ENCODE results near the gene DCAF8. TPM values are rescaled to one million over a fixed set of nuclear protein-coding genes. Genes with fewer than 3 reads are reported as not detected.

Gene DCAF8
- total RNA-seq, 1 experiment from 2014 or later: 98.1 TPM

DNA sequence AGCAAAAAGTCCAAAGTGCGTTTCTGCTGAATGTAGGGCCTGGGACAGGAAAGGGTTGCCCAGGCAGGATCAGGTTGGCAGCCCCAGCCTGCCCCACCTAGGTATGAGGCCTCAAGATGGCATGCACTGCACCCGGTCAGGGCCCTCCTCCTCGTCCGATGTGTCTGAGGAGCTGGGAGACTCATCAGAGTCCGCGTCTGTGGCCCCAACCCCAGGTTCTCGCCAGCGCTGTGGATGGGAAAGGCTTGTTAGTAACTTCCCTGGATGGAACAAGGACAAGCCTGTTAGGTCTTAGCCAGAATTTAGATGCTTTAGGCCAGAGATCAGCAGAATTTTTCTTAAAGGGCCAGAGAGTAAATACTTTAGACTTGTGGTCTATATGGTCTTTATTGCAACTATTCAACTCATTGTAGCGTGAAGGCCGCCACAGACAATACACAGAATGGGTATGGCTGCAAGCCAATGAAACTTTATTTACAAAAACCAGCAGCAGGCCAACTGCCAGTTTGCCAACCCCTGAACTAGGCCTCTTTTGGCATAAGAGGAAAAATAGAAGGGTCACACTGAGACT is 44.8 kb downstream of the DCAF8 start:
- no TSS peak for BruUV-seq (replicated peaks)

More for the DNA sequence above, 44.8 kb downstream of the DCAF8 start:
- no peak overlapping the region for H3K4me2 ChIP-seq (ENCODE audit: low read length)
- H3K36me3 ChIP-seq (ENCODE audit: control insufficient read depth in 1 of 2, insufficient read depth in 2 of 2, low read length in 2 of 2): peaks cover 56 to 67% of the 10 kb centered on the region in 2 experiments
- no peak overlapping the region for H3K4me3 ChIP-seq (replicated peaks in 1 of 2; ENCODE audit: low read depth in 1 of 2, low read length in 2 of 2)
- H3K27me3 ChIP-seq (ENCODE audit: insufficient read depth, low read length): no peaks in the 10 kb centered on the region
- H2AFZ ChIP-seq (ENCODE audit: low read depth, low read length, poor library complexity, severe bottlenecking): no peak overlapping the region
- RAD21 ChIA-PET (ENCODE audit: low non-redundant PET in 1 of 2, low total read pairs in 2 of 2, uncharacterized antibody in 2 of 2, unreplicated experiment in 2 of 2): no interaction called here
- no peaks in the 10 kb centered on the region for H3K4me1 ChIP-seq (ENCODE audit: control insufficient read depth in 1 of 2, insufficient read depth in 2 of 2, low read length in 2 of 2)
- H4K20me1 ChIP-seq (ENCODE audit: insufficient read depth): no peaks in the 10 kb centered on the region
- H3K9ac ChIP-seq (ENCODE audit: low read length): no peak overlapping the region
- no peak for TF ChIP-seq ZNF274 (IDR thresholded peaks at IDR 0.05; ENCODE audit: low read depth, low read length)
- no peak for TF ChIP-seq FOSL1 (IDR thresholded peaks at IDR 0.05; ENCODE audit: low read depth)
- TF ChIP-seq SIN3A (IDR thresholded peaks at IDR 0.05; ENCODE audit: low read depth): no peak
- TF ChIP-seq, protein P1, sequence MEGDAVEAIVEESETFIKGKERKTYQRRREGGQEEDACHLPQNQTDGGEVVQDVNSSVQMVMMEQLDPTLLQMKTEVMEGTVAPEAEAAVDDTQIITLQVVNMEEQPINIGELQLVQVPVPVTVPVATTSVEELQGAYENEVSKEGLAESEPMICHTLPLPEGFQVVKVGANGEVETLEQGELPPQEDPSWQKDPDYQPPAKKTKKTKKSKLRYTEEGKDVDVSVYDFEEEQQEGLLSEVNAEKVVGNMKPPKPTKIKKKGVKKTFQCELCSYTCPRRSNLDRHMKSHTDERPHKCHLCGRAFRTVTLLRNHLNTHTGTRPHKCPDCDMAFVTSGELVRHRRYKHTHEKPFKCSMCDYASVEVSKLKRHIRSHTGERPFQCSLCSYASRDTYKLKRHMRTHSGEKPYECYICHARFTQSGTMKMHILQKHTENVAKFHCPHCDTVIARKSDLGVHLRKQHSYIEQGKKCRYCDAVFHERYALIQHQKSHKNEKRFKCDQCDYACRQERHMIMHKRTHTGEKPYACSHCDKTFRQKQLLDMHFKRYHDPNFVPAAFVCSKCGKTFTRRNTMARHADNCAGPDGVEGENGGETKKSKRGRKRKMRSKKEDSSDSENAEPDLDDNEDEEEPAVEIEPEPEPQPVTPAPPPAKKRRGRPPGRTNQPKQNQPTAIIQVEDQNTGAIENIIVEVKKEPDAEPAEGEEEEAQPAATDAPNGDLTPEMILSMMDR (IDR thresholded peaks at IDR 0.05 in 2 of 3, conservative IDR thresholded peaks at IDR 0.05 in 1 of 3; ENCODE audit: borderline replicate concordance in 1 of 3, insufficient read depth in 1 of 3, low read depth in 2 of 3, low read length in 2 of 3): no peak
- no peak for TF ChIP-seq POLR2A (IDR thresholded peaks at IDR 0.05; ENCODE audit: borderline replicate concordance, extremely low read depth, insufficient read depth, insufficient read length)
- TF ChIP-seq CEBPB (IDR thresholded peaks at IDR 0.05; ENCODE audit: low read depth): no peak
- no peak for TF ChIP-seq CBX3 (IDR thresholded peaks at IDR 0.05; ENCODE audit: low read depth)
- no peak for TF ChIP-seq ZFX (IDR thresholded peaks at IDR 0.05)
- TF ChIP-seq, protein P2, sequence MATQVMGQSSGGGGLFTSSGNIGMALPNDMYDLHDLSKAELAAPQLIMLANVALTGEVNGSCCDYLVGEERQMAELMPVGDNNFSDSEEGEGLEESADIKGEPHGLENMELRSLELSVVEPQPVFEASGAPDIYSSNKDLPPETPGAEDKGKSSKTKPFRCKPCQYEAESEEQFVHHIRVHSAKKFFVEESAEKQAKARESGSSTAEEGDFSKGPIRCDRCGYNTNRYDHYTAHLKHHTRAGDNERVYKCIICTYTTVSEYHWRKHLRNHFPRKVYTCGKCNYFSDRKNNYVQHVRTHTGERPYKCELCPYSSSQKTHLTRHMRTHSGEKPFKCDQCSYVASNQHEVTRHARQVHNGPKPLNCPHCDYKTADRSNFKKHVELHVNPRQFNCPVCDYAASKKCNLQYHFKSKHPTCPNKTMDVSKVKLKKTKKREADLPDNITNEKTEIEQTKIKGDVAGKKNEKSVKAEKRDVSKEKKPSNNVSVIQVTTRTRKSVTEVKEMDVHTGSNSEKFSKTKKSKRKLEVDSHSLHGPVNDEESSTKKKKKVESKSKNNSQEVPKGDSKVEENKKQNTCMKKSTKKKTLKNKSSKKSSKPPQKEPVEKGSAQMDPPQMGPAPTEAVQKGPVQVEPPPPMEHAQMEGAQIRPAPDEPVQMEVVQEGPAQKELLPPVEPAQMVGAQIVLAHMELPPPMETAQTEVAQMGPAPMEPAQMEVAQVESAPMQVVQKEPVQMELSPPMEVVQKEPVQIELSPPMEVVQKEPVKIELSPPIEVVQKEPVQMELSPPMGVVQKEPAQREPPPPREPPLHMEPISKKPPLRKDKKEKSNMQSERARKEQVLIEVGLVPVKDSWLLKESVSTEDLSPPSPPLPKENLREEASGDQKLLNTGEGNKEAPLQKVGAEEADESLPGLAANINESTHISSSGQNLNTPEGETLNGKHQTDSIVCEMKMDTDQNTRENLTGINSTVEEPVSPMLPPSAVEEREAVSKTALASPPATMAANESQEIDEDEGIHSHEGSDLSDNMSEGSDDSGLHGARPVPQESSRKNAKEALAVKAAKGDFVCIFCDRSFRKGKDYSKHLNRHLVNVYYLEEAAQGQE (IDR thresholded peaks at IDR 0.05; ENCODE audit: low read depth): no peak
- TF ChIP-seq EZH2phosphoT487 (IDR thresholded peaks at IDR 0.05; ENCODE audit: borderline replicate concordance): no peak
- TF ChIP-seq SP1 (IDR thresholded peaks at IDR 0.05; ENCODE audit: low read depth): no peak
- no peak for TF ChIP-seq YY1 (IDR thresholded peaks at IDR 0.05; ENCODE audit: extremely low read depth, insufficient replicate concordance, low read depth, low read length)
- TF ChIP-seq, protein P3, sequence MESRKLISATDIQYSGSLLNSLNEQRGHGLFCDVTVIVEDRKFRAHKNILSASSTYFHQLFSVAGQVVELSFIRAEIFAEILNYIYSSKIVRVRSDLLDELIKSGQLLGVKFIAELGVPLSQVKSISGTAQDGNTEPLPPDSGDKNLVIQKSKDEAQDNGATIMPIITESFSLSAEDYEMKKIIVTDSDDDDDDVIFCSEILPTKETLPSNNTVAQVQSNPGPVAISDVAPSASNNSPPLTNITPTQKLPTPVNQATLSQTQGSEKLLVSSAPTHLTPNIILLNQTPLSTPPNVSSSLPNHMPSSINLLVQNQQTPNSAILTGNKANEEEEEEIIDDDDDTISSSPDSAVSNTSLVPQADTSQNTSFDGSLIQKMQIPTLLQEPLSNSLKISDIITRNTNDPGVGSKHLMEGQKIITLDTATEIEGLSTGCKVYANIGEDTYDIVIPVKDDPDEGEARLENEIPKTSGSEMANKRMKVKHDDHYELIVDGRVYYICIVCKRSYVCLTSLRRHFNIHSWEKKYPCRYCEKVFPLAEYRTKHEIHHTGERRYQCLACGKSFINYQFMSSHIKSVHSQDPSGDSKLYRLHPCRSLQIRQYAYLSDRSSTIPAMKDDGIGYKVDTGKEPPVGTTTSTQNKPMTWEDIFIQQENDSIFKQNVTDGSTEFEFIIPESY (IDR thresholded peaks at IDR 0.05; ENCODE audit: extremely low read depth, insufficient replicate concordance, low read length): no peak
- TF ChIP-seq RAD21 (IDR thresholded peaks at IDR 0.05; ENCODE audit: low read depth): no peak
- TF ChIP-seq, protein P4, sequence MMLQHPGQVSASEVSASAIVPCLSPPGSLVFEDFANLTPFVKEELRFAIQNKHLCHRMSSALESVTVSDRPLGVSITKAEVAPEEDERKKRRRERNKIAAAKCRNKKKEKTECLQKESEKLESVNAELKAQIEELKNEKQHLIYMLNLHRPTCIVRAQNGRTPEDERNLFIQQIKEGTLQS (IDR thresholded peaks at IDR 0.05): no peak
- TF ChIP-seq EZH2 (IDR thresholded peaks at IDR 0.05): no peak
- TF ChIP-seq, protein P5, sequence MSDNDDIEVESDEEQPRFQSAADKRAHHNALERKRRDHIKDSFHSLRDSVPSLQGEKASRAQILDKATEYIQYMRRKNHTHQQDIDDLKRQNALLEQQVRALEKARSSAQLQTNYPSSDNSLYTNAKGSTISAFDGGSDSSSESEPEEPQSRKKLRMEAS (IDR thresholded peaks at IDR 0.05): no peak
- TF ChIP-seq JUND (IDR thresholded peaks at IDR 0.05): no peak
- ATAC-seq (no peak), DNase-seq (ENCODE audit: low read depth, low spot score) (no peak)
- CTCF ChIA-PET: interaction anchor here (0.9 to 3.0 kb wide), 3 partner anchors 24 to 132 kb away, joined by 3 to 34 read pairs (median 22); no protein-coding TSS in a partner anchor
- H3K9me3 ChIP-seq (ENCODE audit: control insufficient read depth in 1 of 2, insufficient read depth in 1 of 2, low read depth in 1 of 2, low read length in 2 of 2): no peaks in the 10 kb centered on the region
- H3K27ac ChIP-seq (ENCODE audit: low read depth, low read length): no peak overlapping the region
- POLR2A ChIA-PET: no interaction called here
- intact Hi-C loops (cut with micrococcal nuclease): no loop called here
- H3K79me2 ChIP-seq (ENCODE audit: insufficient read depth, low read length): no peaks in the 10 kb centered on the region
- no peaks in the 10 kb centered on the region for H3K9me2 ChIP-seq (ENCODE audit: insufficient read depth)
